Measurements from ENCODE around the gene KRTAP3-3.
"Not testable (repeated sequence)": the region's sequence is repeated elsewhere in the genome, so short reads cannot be mapped to it uniquely, and the experiment has no call there.

KRTAP3-3 gene

GRCh38 chr17:40993839-40994238, at the start of gene KRTAP3-3:
Gene KRTAP3-3 (minus strand): TSS chr17:40994164. CDS start chr17:40994097, 67 bp downstream.
- DNase-seq: no peak

- no peak for DNase-seq
Measured at GRCh38 chr17:41042953-41043352, 49.0 kb upstream of the KRTAP3-3 start.

GRCh38 chr17:41040783-41041571, 47.0 kb upstream of the KRTAP3-3 start, which contains the start of gene KRTAP1-1:
Gene KRTAP1-1 (minus strand): TSS chr17:41041450. CDS start chr17:41041397, 53 bp downstream.
- DNase-seq: not testable (repeated sequence)

- no peak for DNase-seq
Measured at GRCh38 chr17:41037853-41038350, 43.9 kb upstream of the KRTAP3-3 start.

GRCh38 chr17:41034346-41034935, 40.5 kb upstream of the KRTAP3-3 start, which contains the start of gene KRTAP1-3:
Gene KRTAP1-3 (minus strand): TSS chr17:41034874. CDS start chr17:41034821, 53 bp downstream.
- DNase-seq: not testable (repeated sequence)

GRCh38 chr17:41029633-41030245, 35.8 kb upstream of the KRTAP3-3 start, which contains the start of gene KRTAP1-4:
Gene KRTAP1-4 (minus strand): TSS chr17:41030195. CDS start chr17:41030078, 117 bp downstream.
- no peak for DNase-seq

GRCh38 chr17:41026715-41027471, 32.9 kb upstream of the KRTAP3-3 start, which contains the start of gene KRTAP1-5:
Gene KRTAP1-5 (minus strand): TSS chr17:41027208. CDS start chr17:41027155, 53 bp downstream.
- DNase-seq: no peak

GRCh38 chr17:41024697-41025096, 30.7 kb upstream of the KRTAP3-3 start:
- DNase-seq: no peak

GRCh38 chr17:41020336-41020735, 26.4 kb upstream of the KRTAP3-3 start:
- no peak for DNase-seq

GRCh38 chr17:41019415-41019814, 25.5 kb upstream of the KRTAP3-3 start:
- no peak for DNase-seq

GRCh38 chr17:41018541-41018940, 24.6 kb upstream of the KRTAP3-3 start:
- no peak for DNase-seq

- DNase-seq: no peak
Measured at GRCh38 chr17:41016578-41017215, 22.7 kb upstream of the KRTAP3-3 start.

GRCh38 chr17:41015454-41015853, 21.5 kb upstream of the KRTAP3-3 start:
- no peak for DNase-seq

GRCh38 chr17:41013606-41014005, 19.6 kb upstream of the KRTAP3-3 start:
- no peak for DNase-seq

- no peak for DNase-seq
Measured at GRCh38 chr17:41013181-41013580, 19.2 kb upstream of the KRTAP3-3 start.

- no peak for DNase-seq
Measured at GRCh38 chr17:41012326-41013120, 18.6 kb upstream of the KRTAP3-3 start.

GRCh38 chr17:41010441-41010840, 16.5 kb upstream of the KRTAP3-3 start:
- no peak for DNase-seq

GRCh38 chr17:41009936-41010335, 16.0 kb upstream of the KRTAP3-3 start:
- no peak for DNase-seq

- no peak for DNase-seq
Measured at GRCh38 chr17:41009301-41009760, 15.4 kb upstream of the KRTAP3-3 start.

GRCh38 chr17:41008811-41009210, 14.8 kb upstream of the KRTAP3-3 start, which contains the start of gene KRTAP3-1:
Gene KRTAP3-1 (minus strand): TSS chr17:41009128. CDS start chr17:41009074, 54 bp downstream.
- DNase-seq: no peak

GRCh38 chr17:41004397-41004796, 10.4 kb upstream of the KRTAP3-3 start:
- no peak for DNase-seq
